Neuronal stem cell (in vitro differentiated cells): Measurements from ENCODE around the gene SF3B2.
A peak's percentile ranks its signal among the peaks of the same experiment; 100 is the strongest.

ENCODE experiments used
- DNase-seq: peaks from one replicate; pipeline ENCODE4 v3.0.0-alpha.2; 2013; ENCODE audit warnings: low spot score
- H2AFZ ChIP-seq: one replicate; pipeline ENCODE4 v1.6.1; 2013; ENCODE audit warnings: mild to moderate bottlenecking, low read length, inconsistent platforms
- H2AK5ac ChIP-seq: 2 replicates; pipeline ENCODE4 v1.6.1; 2013; ENCODE audit warnings: low read depth, mild to moderate bottlenecking, inconsistent platforms, low read length, moderate library complexity, mixed read lengths
- H2BK120ac ChIP-seq: 2 replicates; pipeline ENCODE4 v1.6.1; 2013; ENCODE audit warnings: low read depth, mild to moderate bottlenecking, inconsistent platforms, low read length, moderate library complexity, mixed read lengths
- H2BK12ac ChIP-seq: one replicate; pipeline ENCODE4 v1.6.1; 2013; ENCODE audit warnings: low read length, inconsistent platforms
- H2BK15ac ChIP-seq: 2 replicates; pipeline ENCODE4 v1.6.1; 2013; ENCODE audit warnings: mild to moderate bottlenecking, low read length, inconsistent platforms, mixed read lengths
- H2BK5ac ChIP-seq: one replicate; pipeline ENCODE4 v1.6.1; 2013; ENCODE audit warnings: inconsistent platforms, mild to moderate bottlenecking, low read length, moderate library complexity
- H3K14ac ChIP-seq: one replicate; pipeline ENCODE4 v1.6.1; 2013; ENCODE audit warnings: low read length, inconsistent platforms
- H3K18ac ChIP-seq: 2 replicates; pipeline ENCODE4 v1.6.1; 2013; ENCODE audit warnings: low read length, inconsistent platforms
- H3K23ac ChIP-seq: 2 replicates; pipeline ENCODE4 v1.6.1; 2013; ENCODE audit warnings: low read depth, mild to moderate bottlenecking, mixed read lengths, low read length, inconsistent platforms; ENCODE audit not compliant: poor library complexity
- H3K27ac ChIP-seq: replicated peaks from 3 replicates; pipeline ENCODE4 v1.5.1; 2013; ENCODE audit warnings: low read length, inconsistent platforms
- H3K27me3 ChIP-seq, 3 experiments: 2 replicates each; pipeline ENCODE4 v1.6.1; 2013; ENCODE audit warnings: low read length in 3 of 3, mild to moderate bottlenecking in 2 of 3, inconsistent platforms in 1 of 3, low read depth in 1 of 3, mixed read lengths in 1 of 3, moderate library complexity in 1 of 3; ENCODE audit not compliant: control insufficient read depth in 3 of 3, insufficient read depth in 3 of 3
- H3K36me3 ChIP-seq, 2 donors: replicated peaks in 1 of 2; 2 replicates each; pipeline ENCODE4 v1.6.1; 2013; ENCODE audit warnings: low read length in 2 of 2; ENCODE audit not compliant: control insufficient read depth in 2 of 2, insufficient read depth in 2 of 2
- H3K4ac ChIP-seq: 2 replicates; pipeline ENCODE4 v1.6.1; 2013; ENCODE audit warnings: inconsistent platforms, mild to moderate bottlenecking, low read length, moderate library complexity
- H3K4me1 ChIP-seq, 2 donors: 1 replicate in 1 of 2; 2 replicates in 1 of 2; pipeline ENCODE4 v1.6.1; 2013; ENCODE audit warnings: low read length in 2 of 2, low read depth in 1 of 2; ENCODE audit not compliant: control insufficient read depth in 2 of 2, insufficient read depth in 1 of 2
- H3K4me2 ChIP-seq: one replicate; pipeline ENCODE4 v1.6.1; 2013; ENCODE audit warnings: mild to moderate bottlenecking, low read length, inconsistent platforms; ENCODE audit not compliant: insufficient read depth, poor library complexity, severe bottlenecking
- H3K4me3 ChIP-seq, 2 donors: 2 replicates each; pipeline ENCODE4 v1.5.1; 2013; ENCODE audit warnings: low read length in 2 of 2, mild to moderate bottlenecking in 2 of 2, inconsistent platforms in 1 of 2, moderate library complexity in 1 of 2
- H3K79me1 ChIP-seq: one replicate; pipeline ENCODE4 v1.6.1; 2013; ENCODE audit warnings: low read depth, mild to moderate bottlenecking, inconsistent platforms, low read length, moderate library complexity
- H3K9ac ChIP-seq: one replicate; pipeline ENCODE4 v1.6.1; 2013; ENCODE audit warnings: mild to moderate bottlenecking, low read depth, low read length, inconsistent platforms; ENCODE audit not compliant: poor library complexity
- H3K9me3 ChIP-seq, 2 donors: replicated peaks in 1 of 2; 2 replicates each; pipeline versions ENCODE3 to v1.6.1; 2013; ENCODE audit warnings: low read length in 2 of 2, mild to moderate bottlenecking in 2 of 2, inconsistent platforms in 1 of 2, low read depth in 1 of 2, mixed read lengths in 1 of 2, moderate library complexity in 1 of 2; ENCODE audit not compliant: control insufficient read depth in 2 of 2, insufficient read depth in 1 of 2
- H4K8ac ChIP-seq: one replicate; pipeline ENCODE4 v1.6.1; 2013; ENCODE audit warnings: low read depth, mild to moderate bottlenecking, inconsistent platforms, low read length, moderate library complexity
- H4K91ac ChIP-seq: one replicate; pipeline ENCODE4 v1.6.1; 2013; ENCODE audit warnings: low read length, low read depth, mild to moderate bottlenecking, inconsistent platforms; ENCODE audit not compliant: poor library complexity
- WGBS, 2 donors: extraction: QIAGEN DNeasy Blood & Tissue Kit; methylation state at CpG; one replicate each; pipeline ENCODE4 v1.1.7; 2013; ENCODE audit warnings: missing lambda C conversion rate in 2 of 2, mixed read lengths in 1 of 2; ENCODE audit not compliant: insufficient read length in 2 of 2, insufficient replicate concordance in 1 of 2; ENCODE audit errors: extremely low coverage in 2 of 2; 5-methylcytosine and 5-hydroxymethylcytosine counted together

Gene SF3B2

GRCh38 chr11:66055021-66055420, 2.9 kb downstream of the SF3B2 start:
- no peak overlapping the region for H3K4ac ChIP-seq
- no peaks in the 10 kb centered on the region for H3K9me3 ChIP-seq
- no peak overlapping the region for H4K91ac ChIP-seq
- no peak overlapping the region for H3K18ac ChIP-seq
- H2AK5ac ChIP-seq, result no peak overlapping the region
- WGBS, 2 donors, result no CpG with 5 or more reads among the region's 7 CpGs
- no peak overlapping the region for H2BK5ac ChIP-seq
- H2BK120ac ChIP-seq, result no peak overlapping the region
- no peaks in the 10 kb centered on the region for H3K27me3 ChIP-seq
- no peak overlapping the region for H2AFZ ChIP-seq
- H3K4me2 ChIP-seq, result no peak overlapping the region
- H3K4me3 ChIP-seq, result no peak overlapping the region
- peaks cover 12 to 15% of the 10 kb centered on the region in 2 donors for H3K4me1 ChIP-seq
- H4K8ac ChIP-seq, result no peak overlapping the region
- peak overlapping the region; percentile 69 for H3K23ac ChIP-seq
- no peak overlapping the region for H2BK12ac ChIP-seq
- peaks cover 41 to 67% of the 10 kb centered on the region in 2 donors for H3K36me3 ChIP-seq
- DNase-seq, result no peak
- no peak overlapping the region for H3K9ac ChIP-seq
- no peak overlapping the region for H2BK15ac ChIP-seq
- no peak overlapping the region for H3K27ac ChIP-seq
- no peak overlapping the region for H3K14ac ChIP-seq
- peaks cover 6% of the 10 kb centered on the region for H3K79me1 ChIP-seq

- H4K91ac ChIP-seq, result no peak overlapping the region
- no peak overlapping the region for H2AK5ac ChIP-seq
- H3K14ac ChIP-seq, result no peak overlapping the region
- no peak overlapping the region for H3K23ac ChIP-seq
- H3K27me3 ChIP-seq, result no peaks in the 10 kb centered on the region
- H3K4me1 ChIP-seq, result peaks cover 5 to 8% of the 10 kb centered on the region in 2 donors
- no peak overlapping the region for H3K27ac ChIP-seq
- H3K4ac ChIP-seq, result no peak overlapping the region
- H3K9me3 ChIP-seq, result no peaks in the 10 kb centered on the region
- no peak overlapping the region for H2BK12ac ChIP-seq
- no peak for DNase-seq
- H3K18ac ChIP-seq, result no peak overlapping the region
- H2BK5ac ChIP-seq, result no peak overlapping the region
- peaks cover 54 to 82% of the 10 kb centered on the region in 2 donors for H3K36me3 ChIP-seq
- H2BK15ac ChIP-seq, result no peak overlapping the region
- no peak overlapping the region for H3K4me2 ChIP-seq
- peak overlapping the region in 1 of 2 donors; percentile 37 for H3K4me3 ChIP-seq
- WGBS, 2 donors, result no CpG with 5 or more reads among the region's 7 CpGs
- no peak overlapping the region for H3K9ac ChIP-seq
- H2AFZ ChIP-seq, result no peak overlapping the region
- H4K8ac ChIP-seq, result no peak overlapping the region
- peaks cover 6% of the 10 kb centered on the region for H3K79me1 ChIP-seq
- H2BK120ac ChIP-seq, result no peak overlapping the region
These were observed 4.3 kb downstream of the SF3B2 start for GRCh38 chr11:66056501-66056900.

GRCh38 chr11:66059966-66060680, 8.0 kb downstream of the SF3B2 start:
- no peak overlapping the region for H2BK5ac ChIP-seq
- no peak overlapping the region for H3K14ac ChIP-seq
- no peak overlapping the region for H2BK15ac ChIP-seq
- no peak for DNase-seq
- H3K9me3 ChIP-seq, result peaks cover 2 to 15% of the 10 kb centered on the region in 2 donors
- H3K4ac ChIP-seq, result no peak overlapping the region
- H4K8ac ChIP-seq, result no peak overlapping the region
- no peaks in the 10 kb centered on the region for H3K4me1 ChIP-seq
- WGBS, 2 donors, result no CpG with 5 or more reads among the region's 8 CpGs
- no peak overlapping the region for H3K23ac ChIP-seq
- no peak overlapping the region for H4K91ac ChIP-seq
- H3K4me2 ChIP-seq, result no peak overlapping the region
- peaks cover 67 to 98% of the 10 kb centered on the region in 2 donors for H3K36me3 ChIP-seq
- H3K27ac ChIP-seq, result no peak overlapping the region
- no peak overlapping the region for H2AK5ac ChIP-seq
- no peak overlapping the region for H3K9ac ChIP-seq
- peaks cover 2% of the 10 kb centered on the region for H3K79me1 ChIP-seq
- no peak overlapping the region for H3K4me3 ChIP-seq
- H2AFZ ChIP-seq, result no peak overlapping the region
- no peak overlapping the region for H2BK12ac ChIP-seq
- H3K18ac ChIP-seq, result no peak overlapping the region
- no peak overlapping the region for H2BK120ac ChIP-seq
- H3K27me3 ChIP-seq, result no peaks in the 10 kb centered on the region

- Histone ChIP-seq H2BK15ac (no peak overlapping the region), H3K79me1 (peaks cover 2% of the 10 kb centered on the region), H3K27ac (no peak overlapping the region), H3K14ac (no peak overlapping the region), H3K23ac (no peak overlapping the region), H4K91ac (no peak overlapping the region), H2AFZ (no peak overlapping the region), H3K9me3 (peaks cover 2 to 17% of the 10 kb centered on the region in 2 donors), H2BK12ac (no peak overlapping the region), H2BK120ac (no peak overlapping the region), H3K4me3 (no peak overlapping the region), H2AK5ac (no peak overlapping the region), H3K4me2 (no peak overlapping the region), H3K4me1 (no peaks in the 10 kb centered on the region), H3K18ac (no peak overlapping the region), H4K8ac (no peak overlapping the region), H3K4ac (no peak overlapping the region), H3K27me3 (no peaks in the 10 kb centered on the region), H3K36me3 (peaks cover 61 to 98% of the 10 kb centered on the region in 2 donors), H2BK5ac (no peak overlapping the region), H3K9ac (no peak overlapping the region)
- no CpG with 5 or more reads among the region's 6 CpGs for WGBS, 2 donors
- no peak for DNase-seq
These were observed 9.1 kb downstream of the SF3B2 start for GRCh38 chr11:66061268-66061667.
